WTC11 (cell line): ENCODE data around the gene SPNS2.

Experiments used
- FOXK1 ChIP-seq: sonication (generic); formaldehyde crosslinking; IDR thresholded peaks from 2 replicates; pipeline ENCODE4 v1.8.0; 2022; ENCODE audit warnings: mild to moderate bottlenecking, moderate library complexity, missing genetic modification reagents
- JUN ChIP-seq: sonication (generic); formaldehyde crosslinking; IDR thresholded peaks from 2 replicates; pipeline ENCODE4 v1.8.0; 2023; ENCODE audit warnings: mild to moderate bottlenecking, missing genetic modification reagents
- NR1H2 ChIP-seq: sonication (generic); formaldehyde crosslinking; IDR thresholded peaks from 2 replicates; pipeline ENCODE4 v1.9.0; 2021; ENCODE audit warnings: mild to moderate bottlenecking, moderate library complexity, missing genetic modification reagents
- TF ChIP-seq, protein P1 (sequence below): fragments of 200-600 bp; IDR thresholded peaks from 2 replicates; pipeline ENCODE4 v1.8.0; 2022; ENCODE audit warnings: antibody characterized with exemption
- TF ChIP-seq, protein P2 (sequence below): sonication (generic); formaldehyde crosslinking; conservative IDR thresholded peaks from 2 replicates; pipeline ENCODE4 v1.8.1; 2022; ENCODE audit warnings: mild to moderate bottlenecking, missing genetic modification reagents

DNA sequence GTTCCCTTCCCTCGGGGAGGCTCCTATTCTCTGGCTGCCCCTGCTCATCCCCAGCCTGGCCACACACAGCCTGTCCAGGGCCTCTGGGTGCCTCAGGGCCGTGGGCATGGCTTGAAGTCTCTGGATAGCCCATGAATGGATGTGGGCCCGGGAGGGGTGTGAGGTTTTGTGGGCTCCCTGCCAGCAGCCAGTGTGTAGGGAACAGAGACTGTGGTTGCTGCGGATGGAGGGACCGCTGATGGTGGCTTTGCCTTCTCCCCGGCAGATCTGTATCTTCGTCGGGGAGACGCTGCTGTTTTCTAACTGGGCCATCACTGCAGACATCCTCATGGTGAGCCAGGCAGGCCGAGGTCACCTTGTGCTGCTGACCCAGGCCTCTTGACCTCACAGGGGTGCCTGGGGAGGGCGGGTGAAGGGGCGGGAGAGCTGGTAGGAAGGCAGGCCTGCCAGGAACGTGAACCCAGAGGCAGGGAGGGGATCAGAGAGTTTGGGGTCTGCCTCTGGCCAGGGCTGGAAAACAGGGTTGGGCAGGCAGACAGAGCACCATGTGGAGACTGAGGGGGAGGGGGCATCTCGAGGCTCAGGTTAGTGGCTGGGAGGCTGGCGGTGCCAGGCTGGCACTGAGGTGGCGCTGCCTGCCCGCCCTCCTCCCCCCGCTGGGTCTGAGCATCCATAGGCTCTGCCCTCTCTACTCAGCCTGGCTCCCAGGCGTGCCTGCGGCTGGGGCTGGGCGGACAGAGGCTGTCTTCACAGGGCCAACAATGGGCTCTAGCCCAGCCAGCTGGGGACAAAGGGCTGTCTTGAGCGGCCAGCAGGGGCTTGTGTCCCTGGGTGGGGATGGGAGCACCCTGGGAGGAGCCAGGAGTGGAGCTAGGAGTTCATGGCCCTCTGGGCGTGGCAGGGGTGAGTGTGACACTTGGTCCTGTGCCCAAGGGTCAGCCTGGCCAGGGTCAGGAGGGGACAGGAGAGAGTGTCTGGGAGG is 35.1 kb downstream of the SPNS2 start:
- no peak for TF ChIP-seq FOXK1 (CRISPR knock-in tag)
- no peak for TF ChIP-seq NR1H2
- TF ChIP-seq, protein P1, sequence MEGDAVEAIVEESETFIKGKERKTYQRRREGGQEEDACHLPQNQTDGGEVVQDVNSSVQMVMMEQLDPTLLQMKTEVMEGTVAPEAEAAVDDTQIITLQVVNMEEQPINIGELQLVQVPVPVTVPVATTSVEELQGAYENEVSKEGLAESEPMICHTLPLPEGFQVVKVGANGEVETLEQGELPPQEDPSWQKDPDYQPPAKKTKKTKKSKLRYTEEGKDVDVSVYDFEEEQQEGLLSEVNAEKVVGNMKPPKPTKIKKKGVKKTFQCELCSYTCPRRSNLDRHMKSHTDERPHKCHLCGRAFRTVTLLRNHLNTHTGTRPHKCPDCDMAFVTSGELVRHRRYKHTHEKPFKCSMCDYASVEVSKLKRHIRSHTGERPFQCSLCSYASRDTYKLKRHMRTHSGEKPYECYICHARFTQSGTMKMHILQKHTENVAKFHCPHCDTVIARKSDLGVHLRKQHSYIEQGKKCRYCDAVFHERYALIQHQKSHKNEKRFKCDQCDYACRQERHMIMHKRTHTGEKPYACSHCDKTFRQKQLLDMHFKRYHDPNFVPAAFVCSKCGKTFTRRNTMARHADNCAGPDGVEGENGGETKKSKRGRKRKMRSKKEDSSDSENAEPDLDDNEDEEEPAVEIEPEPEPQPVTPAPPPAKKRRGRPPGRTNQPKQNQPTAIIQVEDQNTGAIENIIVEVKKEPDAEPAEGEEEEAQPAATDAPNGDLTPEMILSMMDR, result no peak
- TF ChIP-seq JUN, result no peak
- TF ChIP-seq, protein P2, sequence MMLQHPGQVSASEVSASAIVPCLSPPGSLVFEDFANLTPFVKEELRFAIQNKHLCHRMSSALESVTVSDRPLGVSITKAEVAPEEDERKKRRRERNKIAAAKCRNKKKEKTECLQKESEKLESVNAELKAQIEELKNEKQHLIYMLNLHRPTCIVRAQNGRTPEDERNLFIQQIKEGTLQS (CRISPR knock-in tag), result no peak
